HUES6 (cell line): ENCODE results near the gene PGBD5.

Experiments
- H3K27ac ChIP-seq: 2 replicates; pipeline ENCODE4 v1.7.0; 2013; ENCODE audit warnings: low read depth, mild to moderate bottlenecking, low read length, inconsistent platforms
- H3K27me3 ChIP-seq: 2 replicates; pipeline ENCODE4 v1.6.1; 2013; ENCODE audit warnings: low read length; ENCODE audit not compliant: control insufficient read depth, insufficient read depth
- H3K36me3 ChIP-seq: 2 replicates; pipeline ENCODE4 v1.6.1; 2013; ENCODE audit warnings: low read length; ENCODE audit not compliant: control insufficient read depth, insufficient read depth
- H3K4me1 ChIP-seq: 2 replicates; pipeline ENCODE4 v1.6.1; 2013; ENCODE audit warnings: low read length; ENCODE audit not compliant: control insufficient read depth, insufficient read depth
- H3K4me3 ChIP-seq: 2 replicates; pipeline ENCODE4 v1.5.1; 2013; ENCODE audit warnings: low read depth, low read length
- H3K9ac ChIP-seq: one replicate; pipeline ENCODE4 v1.6.1; 2013; ENCODE audit warnings: mild to moderate bottlenecking, low read length
- H3K9me3 ChIP-seq: 2 replicates; pipeline ENCODE4 v1.6.1; 2013; ENCODE audit warnings: low read depth, low read length; ENCODE audit not compliant: control insufficient read depth, insufficient read depth

PGBD5 gene

GRCh38 chr1:230385930-230386329 is 40.2 kb downstream of the PGBD5 start:
- Histone ChIP-seq H3K36me3 (no peaks in the 10 kb centered on the region), H3K9ac (no peak overlapping the region), H3K4me1 (peaks cover 24% of the 10 kb centered on the region), H3K9me3 (no peaks in the 10 kb centered on the region), H3K4me3 (no peak overlapping the region), H3K27ac (no peak overlapping the region), H3K27me3 (no peaks in the 10 kb centered on the region)

DNA sequence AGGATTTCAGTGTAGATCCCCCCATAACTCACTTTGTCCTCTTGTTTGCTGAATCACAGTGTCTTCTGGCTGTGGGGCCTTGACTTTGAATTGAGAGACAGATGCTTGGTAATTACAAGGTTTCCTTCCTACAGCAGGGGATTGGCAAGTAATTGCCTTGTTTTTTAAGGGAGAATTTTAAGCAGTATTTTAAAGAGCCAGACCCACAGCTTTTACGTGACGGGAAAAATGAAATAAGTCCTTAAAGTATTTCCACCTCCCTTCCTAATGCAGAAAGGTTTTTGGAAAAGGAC is 41.0 kb downstream of the PGBD5 start:
- no peak overlapping the region for H3K9ac ChIP-seq
- peaks cover 19% of the 10 kb centered on the region for H3K4me1 ChIP-seq
- no peaks in the 10 kb centered on the region for H3K27me3 ChIP-seq
- no peak overlapping the region for H3K27ac ChIP-seq
- H3K4me3 ChIP-seq: no peak overlapping the region
- H3K36me3 ChIP-seq: no peaks in the 10 kb centered on the region
- no peaks in the 10 kb centered on the region for H3K9me3 ChIP-seq

DNA sequence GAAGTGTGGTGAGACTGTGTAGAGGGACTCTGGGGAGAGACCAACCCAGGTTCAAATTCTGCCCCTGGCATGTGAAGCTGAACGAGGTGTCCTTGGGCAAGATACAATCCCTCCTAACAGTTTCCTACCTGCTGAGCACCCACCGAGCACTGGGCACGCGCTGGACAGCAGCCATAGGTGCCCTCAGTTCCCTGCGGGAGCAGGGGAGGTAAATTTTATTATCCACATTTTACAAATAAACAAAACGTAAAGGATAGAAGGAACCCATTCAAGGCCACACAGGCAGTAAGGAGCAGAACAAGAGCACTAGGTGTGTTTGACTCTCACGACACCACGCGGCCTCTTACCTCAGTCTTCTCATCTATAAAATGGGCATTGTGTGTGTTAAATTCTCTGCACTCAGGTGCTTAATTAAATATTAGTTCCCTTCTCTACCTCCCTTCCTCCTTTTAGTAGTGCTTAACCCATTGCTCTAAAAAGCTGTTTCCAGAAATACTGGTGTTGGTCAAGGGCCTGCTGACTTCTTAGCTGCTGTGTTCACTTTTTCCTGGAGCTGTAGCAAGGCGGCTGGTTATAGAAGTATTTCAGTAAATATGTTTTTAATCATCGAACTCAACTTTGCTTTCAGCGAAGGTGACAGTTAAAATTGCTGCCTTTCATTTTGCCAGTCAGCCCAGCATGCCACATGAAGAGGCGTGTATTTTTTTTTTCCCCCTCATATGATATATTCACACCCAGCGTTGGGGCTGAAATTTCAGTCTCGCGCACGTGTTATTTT is 41.6 kb downstream of the PGBD5 start:
- no peak overlapping the region for H3K4me3 ChIP-seq
- peaks cover 4% of the 10 kb centered on the region for H3K9me3 ChIP-seq
- H3K36me3 ChIP-seq: no peaks in the 10 kb centered on the region
- H3K4me1 ChIP-seq: peaks cover 19% of the 10 kb centered on the region
- no peak overlapping the region for H3K9ac ChIP-seq
- H3K27ac ChIP-seq: no peak overlapping the region
- H3K27me3 ChIP-seq: no peaks in the 10 kb centered on the region

GRCh38 chr1:230383425-230383824 is 42.7 kb downstream of the PGBD5 start:
- Histone ChIP-seq H3K4me3 (no peak overlapping the region), H3K27ac (no peak overlapping the region), H3K9ac (no peak overlapping the region), H3K9me3 (peaks cover 16% of the 10 kb centered on the region), H3K36me3 (peaks cover 6% of the 10 kb centered on the region; the same call in 1 of the 2 replicates), H3K4me1 (peaks cover 19% of the 10 kb centered on the region), H3K27me3 (no peaks in the 10 kb centered on the region)

DNA sequence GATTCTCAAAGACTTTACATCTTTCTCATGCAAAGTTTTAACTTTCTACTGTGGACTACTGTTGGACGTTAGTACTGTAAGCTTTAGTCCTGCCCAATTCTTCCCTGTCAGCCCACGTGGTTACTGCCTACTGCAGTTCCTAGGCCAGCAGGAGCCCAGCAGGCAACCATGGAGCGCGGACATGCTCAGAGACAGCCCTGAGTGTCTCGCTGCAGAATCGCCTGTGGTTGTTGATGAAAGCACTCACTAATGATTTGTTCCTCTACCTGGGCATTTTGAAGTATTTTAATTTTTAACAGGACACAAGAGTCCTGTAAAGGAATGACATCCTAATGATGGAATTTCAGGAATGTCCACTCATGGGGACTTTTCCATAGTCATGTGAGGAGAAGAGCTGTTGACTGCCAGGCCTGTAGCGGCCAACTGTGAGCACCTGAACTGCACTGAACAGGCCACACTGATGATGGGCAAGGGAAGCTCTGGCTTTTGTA is 44.1 kb downstream of the PGBD5 start:
- Histone ChIP-seq H3K27me3 (no peaks in the 10 kb centered on the region), H3K27ac (peak overlapping the region; percentile 19; the same call in 1 of the 2 replicates), H3K36me3 (peaks cover 8% of the 10 kb centered on the region), H3K4me3 (no peak overlapping the region), H3K4me1 (peaks cover 19% of the 10 kb centered on the region), H3K9me3 (peaks cover 16% of the 10 kb centered on the region), H3K9ac (peak overlapping the region; percentile 34)

GRCh38 chr1:230381585-230381984 is 44.5 kb downstream of the PGBD5 start:
- Histone ChIP-seq H3K27ac (peak overlapping the region; percentile 19; the same call in 1 of the 2 replicates), H3K9ac (peak overlapping the region; percentile 34), H3K4me1 (peaks cover 19% of the 10 kb centered on the region), H3K9me3 (peaks cover 16% of the 10 kb centered on the region), H3K36me3 (peaks cover 11% of the 10 kb centered on the region), H3K27me3 (no peaks in the 10 kb centered on the region), H3K4me3 (no peak overlapping the region)

DNA sequence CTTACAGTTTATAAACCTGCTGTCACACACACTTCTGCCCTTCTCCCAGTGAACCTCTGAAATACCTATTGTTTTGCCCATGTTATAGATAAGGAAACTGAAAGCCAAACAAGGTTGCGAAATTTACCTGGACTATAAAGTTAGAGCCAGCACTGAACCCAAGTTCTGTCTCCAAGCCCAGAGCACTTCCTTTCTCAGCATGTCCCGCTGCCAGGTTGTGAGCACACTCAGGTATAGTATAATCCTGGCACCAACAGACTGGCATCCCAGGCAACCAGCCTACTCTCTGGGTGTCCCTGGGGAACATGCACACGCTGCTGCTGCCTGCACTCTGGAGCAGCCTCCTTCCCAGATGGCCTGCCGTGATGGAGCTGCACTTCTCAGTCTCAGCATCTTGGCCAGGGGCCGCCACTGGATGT is 45.1 kb downstream of the PGBD5 start:
- no peaks in the 10 kb centered on the region for H3K27me3 ChIP-seq
- H3K4me1 ChIP-seq: peaks cover 19% of the 10 kb centered on the region
- H3K36me3 ChIP-seq: peaks cover 11% of the 10 kb centered on the region
- no peak overlapping the region for H3K9ac ChIP-seq
- peaks cover 16% of the 10 kb centered on the region for H3K9me3 ChIP-seq
- no peak overlapping the region for H3K4me3 ChIP-seq
- no peak overlapping the region for H3K27ac ChIP-seq

- no peak overlapping the region for H3K9ac ChIP-seq
- no peaks in the 10 kb centered on the region for H3K27me3 ChIP-seq
- peaks cover 19% of the 10 kb centered on the region for H3K4me1 ChIP-seq
- no peak overlapping the region for H3K27ac ChIP-seq
- H3K36me3 ChIP-seq: peaks cover 11% of the 10 kb centered on the region
- no peak overlapping the region for H3K4me3 ChIP-seq
- H3K9me3 ChIP-seq: peaks cover 16% of the 10 kb centered on the region
Observed at GRCh38 chr1:230379928-230380327, 46.2 kb downstream of the PGBD5 start.

DNA sequence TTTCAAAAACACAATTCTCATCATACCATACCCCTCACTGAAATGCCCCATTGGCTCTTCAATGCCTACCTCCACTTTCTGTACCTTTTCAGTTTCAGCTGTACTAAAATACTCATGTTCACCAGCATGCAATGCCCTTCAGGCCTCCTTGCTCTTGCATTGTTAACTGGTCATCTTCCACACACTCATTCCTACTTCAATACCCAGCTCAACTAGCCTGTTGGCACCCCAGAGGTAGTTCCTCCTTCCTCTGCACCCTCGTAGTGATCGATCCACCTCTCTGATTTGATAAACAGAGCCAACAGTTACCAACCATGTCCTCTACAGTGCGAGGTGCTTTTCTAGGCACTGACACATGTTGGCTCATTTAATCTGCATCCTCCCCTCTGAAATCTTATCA is 46.7 kb downstream of the PGBD5 start:
- Histone ChIP-seq H3K4me1 (peaks cover 19% of the 10 kb centered on the region), H3K9me3 (peaks cover 16% of the 10 kb centered on the region), H3K4me3 (no peak overlapping the region), H3K9ac (no peak overlapping the region), H3K36me3 (peaks cover 11% of the 10 kb centered on the region), H3K27me3 (no peaks in the 10 kb centered on the region), H3K27ac (no peak overlapping the region)

- Histone ChIP-seq H3K4me1 (peaks cover 18% of the 10 kb centered on the region), H3K27ac (no peak overlapping the region), H3K27me3 (no peaks in the 10 kb centered on the region), H3K4me3 (no peak overlapping the region), H3K9me3 (peaks cover 16% of the 10 kb centered on the region), H3K9ac (no peak overlapping the region), H3K36me3 (peaks cover 11% of the 10 kb centered on the region)
Observed at GRCh38 chr1:230377851-230378250, 48.3 kb downstream of the PGBD5 start.

GRCh38 chr1:230377324-230377723 is 48.8 kb downstream of the PGBD5 start:
- H3K36me3 ChIP-seq: peaks cover 11% of the 10 kb centered on the region
- H3K9me3 ChIP-seq: peaks cover 16% of the 10 kb centered on the region
- H3K27me3 ChIP-seq: no peaks in the 10 kb centered on the region
- H3K4me1 ChIP-seq: peaks cover 12% of the 10 kb centered on the region
- no peak overlapping the region for H3K9ac ChIP-seq
- no peak overlapping the region for H3K27ac ChIP-seq
- no peak overlapping the region for H3K4me3 ChIP-seq
